Measurements from ENCODE around the gene HOXA3. TPM values are rescaled to one million over a fixed set of nuclear protein-coding genes. Genes with fewer than 3 reads are reported as not detected.
A peak's percentile ranks its signal among the peaks of the same experiment; 100 is the strongest.

Gene HOXA3
- total and polyA plus RNA-seq, 9 donors = 0.36 to 50.9 (median 2.3) TPM

GRCh38 chr7:27180431-27181420, 28.3 kb upstream of the HOXA3 start:
- intact Hi-C loops (cut with DNase I) = loop anchor here in 1 of 4 donors (10.0 kb wide), 1 partner anchor 1316 kb away; no protein-coding TSS in a partner anchor

DNA sequence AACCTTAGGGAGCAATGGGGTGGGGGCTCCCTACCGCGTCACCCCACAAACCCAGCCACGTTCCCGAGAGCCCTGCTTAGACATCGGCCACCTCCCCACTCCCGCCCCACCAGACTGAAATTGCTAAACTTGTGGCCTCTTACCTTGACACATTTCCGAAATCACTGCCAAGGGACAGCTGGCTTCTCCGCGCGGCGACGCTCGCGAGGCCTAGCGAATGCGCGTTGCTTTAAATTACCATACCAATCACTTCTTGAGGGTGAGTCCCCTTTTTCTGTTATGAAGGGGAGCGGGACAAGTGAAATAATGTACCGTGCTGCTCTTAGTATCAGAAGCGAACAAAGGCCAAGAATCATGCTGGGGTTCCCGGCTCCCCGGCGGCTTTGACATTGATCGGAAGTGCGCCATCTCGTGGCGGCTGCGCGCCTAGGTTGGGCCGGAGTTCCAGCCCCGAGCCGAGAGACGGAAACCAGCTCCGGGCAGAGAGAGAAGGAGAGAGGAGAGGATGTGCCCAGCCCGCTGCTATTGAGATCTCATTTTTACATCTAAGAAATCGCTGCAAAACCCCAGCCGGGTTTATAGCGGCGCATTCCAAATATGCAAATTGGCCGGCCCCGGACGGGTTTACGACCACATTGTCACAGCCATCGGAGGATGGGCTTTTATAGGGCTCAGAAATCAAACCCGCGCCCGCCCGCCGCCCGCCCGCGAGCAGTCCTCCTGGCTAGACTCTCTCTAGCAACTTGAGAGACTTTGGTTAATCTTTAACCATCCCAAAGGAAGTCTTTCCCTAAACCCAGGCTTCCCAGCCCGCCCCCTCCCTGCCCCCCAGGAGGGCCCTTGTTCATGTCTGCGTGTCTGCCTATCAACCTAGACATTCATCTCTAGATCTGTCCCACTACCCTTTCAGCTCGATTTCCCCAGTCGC, 27.4 kb upstream of the HOXA3 start:
- H3K27ac ChIP-seq = no peak overlapping the region
- 7 to 14% (median 7%) methylated on average over 56 of the region's 56 CpGs for WGBS, 3 donors
- H3K36me3 ChIP-seq = no peaks in the 10 kb centered on the region
- H3K4me1 ChIP-seq (ENCODE audit: insufficient read depth) = peaks cover 2% of the 10 kb centered on the region
- peak in 1 of 5 donors; percentile 72 for DNase-seq
- TF ChIP-seq POLR2A (IDR thresholded peaks at IDR 0.05) (no peak), EP300 (IDR thresholded peaks at IDR 0.05) (no peak)
- TF ChIP-seq, protein P1, sequence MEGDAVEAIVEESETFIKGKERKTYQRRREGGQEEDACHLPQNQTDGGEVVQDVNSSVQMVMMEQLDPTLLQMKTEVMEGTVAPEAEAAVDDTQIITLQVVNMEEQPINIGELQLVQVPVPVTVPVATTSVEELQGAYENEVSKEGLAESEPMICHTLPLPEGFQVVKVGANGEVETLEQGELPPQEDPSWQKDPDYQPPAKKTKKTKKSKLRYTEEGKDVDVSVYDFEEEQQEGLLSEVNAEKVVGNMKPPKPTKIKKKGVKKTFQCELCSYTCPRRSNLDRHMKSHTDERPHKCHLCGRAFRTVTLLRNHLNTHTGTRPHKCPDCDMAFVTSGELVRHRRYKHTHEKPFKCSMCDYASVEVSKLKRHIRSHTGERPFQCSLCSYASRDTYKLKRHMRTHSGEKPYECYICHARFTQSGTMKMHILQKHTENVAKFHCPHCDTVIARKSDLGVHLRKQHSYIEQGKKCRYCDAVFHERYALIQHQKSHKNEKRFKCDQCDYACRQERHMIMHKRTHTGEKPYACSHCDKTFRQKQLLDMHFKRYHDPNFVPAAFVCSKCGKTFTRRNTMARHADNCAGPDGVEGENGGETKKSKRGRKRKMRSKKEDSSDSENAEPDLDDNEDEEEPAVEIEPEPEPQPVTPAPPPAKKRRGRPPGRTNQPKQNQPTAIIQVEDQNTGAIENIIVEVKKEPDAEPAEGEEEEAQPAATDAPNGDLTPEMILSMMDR (IDR thresholded peaks at IDR 0.05) = peak in 1 of 3 donors; percentile 19
- H3K27me3 ChIP-seq = peaks cover 14% of the 10 kb centered on the region
- intact Hi-C loops (cut with DNase I) = loop anchor here in 1 of 4 donors (10.0 kb wide), 1 partner anchor 1315 kb away; no protein-coding TSS in a partner anchor
- H3K9me3 ChIP-seq = no peaks in the 10 kb centered on the region
- peak overlapping the region; percentile 53 for H3K4me3 ChIP-seq

More at GRCh38 chr7:27180431-27181420, 28.3 kb upstream of the HOXA3 start:
- Histone ChIP-seq H3K9me3 (no peaks in the 10 kb centered on the region), H3K4me3 (peak overlapping the region; percentile 53), H3K27ac (no peak overlapping the region), H3K27me3 (peaks cover 18% of the 10 kb centered on the region), H3K4me1 (ENCODE audit: insufficient read depth) (peaks cover 2% of the 10 kb centered on the region), H3K36me3 (no peaks in the 10 kb centered on the region)
- WGBS, 3 donors = 64 to 73% (median 66%) methylated on average over 12 of the region's 12 CpGs
- TF ChIP-seq EP300 (IDR thresholded peaks at IDR 0.05) (no peak), POLR2A (IDR thresholded peaks at IDR 0.05) (no peak)
- peak in 1 of 5 donors; percentile 22 for DNase-seq

GRCh38 chr7:27179030-27179429, 26.6 kb upstream of the HOXA3 start:
- Histone ChIP-seq H3K4me1 (ENCODE audit: insufficient read depth) (peaks cover 1% of the 10 kb centered on the region), H3K36me3 (no peaks in the 10 kb centered on the region), H3K9me3 (no peaks in the 10 kb centered on the region), H3K4me3 (peak overlapping the region; percentile 53), H3K27me3 (peaks cover 14% of the 10 kb centered on the region), H3K27ac (no peak overlapping the region)
- no peak for TF ChIP-seq EP300 (IDR thresholded peaks at IDR 0.05)
- TF ChIP-seq, protein P1 (IDR thresholded peaks at IDR 0.05) = no peak
- TF ChIP-seq POLR2A (IDR thresholded peaks at IDR 0.05) = no peak
- intact Hi-C loops (cut with DNase I) = no loop called here
- DNase-seq = peak in 1 of 5 donors; percentile 14
- WGBS, 3 donors = 41 to 66% (median 45%) methylated on average over 14 of the region's 14 CpGs

DNA sequence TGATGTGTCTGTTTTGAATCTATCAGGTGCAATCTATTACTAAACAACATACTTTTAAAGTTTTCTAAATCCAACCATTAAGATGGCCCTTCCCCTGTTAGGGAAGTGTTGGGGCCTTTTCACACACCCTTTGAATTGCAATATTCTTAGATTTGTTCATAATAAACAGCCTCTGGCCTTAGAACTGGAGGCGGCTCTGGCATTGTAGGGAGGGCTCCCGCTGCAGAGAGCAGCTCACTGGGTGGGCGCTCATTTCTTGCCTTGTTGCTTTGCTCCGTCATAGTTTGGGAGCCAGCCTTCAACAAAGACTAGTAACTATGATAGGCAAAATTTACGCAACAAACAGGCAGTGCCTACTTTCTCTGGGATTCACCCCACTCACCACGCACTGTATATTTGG, 26.0 kb upstream of the HOXA3 start:
- TF ChIP-seq, protein P1 (IDR thresholded peaks at IDR 0.05) = no peak
- TF ChIP-seq POLR2A (IDR thresholded peaks at IDR 0.05) (no peak), EP300 (IDR thresholded peaks at IDR 0.05) (no peak)
- peak in 1 of 5 donors; percentile 10 for DNase-seq
- Histone ChIP-seq H3K4me3 (peak overlapping the region; percentile 53), H3K4me1 (ENCODE audit: insufficient read depth) (peaks cover 6% of the 10 kb centered on the region), H3K27me3 (peaks cover 14% of the 10 kb centered on the region), H3K36me3 (no peaks in the 10 kb centered on the region), H3K27ac (no peak overlapping the region), H3K9me3 (no peaks in the 10 kb centered on the region)
- 90 to 93% (median 91%) methylated on average over 6 of the region's 6 CpGs for WGBS, 3 donors
- intact Hi-C loops (cut with DNase I) = no loop called here

All from ovary (tissue), 9 donors.